WTC11 (cell line): ENCODE measurements around the gene PIK3C2B.

Experiments
- ATF1 ChIP-seq: sonication (generic); formaldehyde crosslinking; IDR thresholded peaks from 2 replicates; pipeline ENCODE4 v1.8.1; 2023; ENCODE audit warnings: mild to moderate bottlenecking, moderate library complexity, missing genetic modification reagents
- ETV6 ChIP-seq: sonication (generic); formaldehyde crosslinking; IDR thresholded peaks from 2 replicates; pipeline ENCODE4 v1.8.1; 2022; ENCODE audit warnings: mild to moderate bottlenecking, missing genetic modification reagents
- NR2C2 ChIP-seq: sonication (generic); formaldehyde crosslinking; IDR thresholded peaks from 2 replicates; pipeline ENCODE4 v1.8.0; 2022; ENCODE audit warnings: mild to moderate bottlenecking, missing genetic modification reagents
- NR3C1 ChIP-seq: sonication (generic); formaldehyde crosslinking; conservative IDR thresholded peaks from 2 replicates; pipeline ENCODE4 v1.8.1; 2023; ENCODE audit warnings: low read depth, mild to moderate bottlenecking, missing genetic modification reagents
- TCF7 ChIP-seq: sonication (generic); formaldehyde crosslinking; IDR thresholded peaks from 2 replicates; pipeline ENCODE4 v1.8.0; 2022; ENCODE audit warnings: mild to moderate bottlenecking, low read depth, missing genetic modification reagents, moderate library complexity
- ZNF317 ChIP-seq: sonication (generic); formaldehyde crosslinking; IDR thresholded peaks from 2 replicates; pipeline ENCODE4 v1.8.1; 2023; ENCODE audit warnings: low read depth, mild to moderate bottlenecking, moderate library complexity, missing genetic modification reagents, borderline replicate concordance
- ZNF423 ChIP-seq: fragments of 250-450 bp; sonication (Bioruptor Pico); IDR thresholded peaks from 2 replicates; pipeline ENCODE4 v2.1.2; 2022; ENCODE audit warnings: mild to moderate bottlenecking, moderate library complexity
- TF ChIP-seq, protein P1 (sequence below): sonication (generic); formaldehyde crosslinking; conservative IDR thresholded peaks from 2 replicates; pipeline ENCODE4 v1.8.1; 2023; ENCODE audit warnings: mild to moderate bottlenecking, low read depth, missing genetic modification reagents, moderate library complexity
- TF ChIP-seq, protein P2 (sequence below): sonication (generic); formaldehyde crosslinking; IDR thresholded peaks from 2 replicates; pipeline ENCODE4 v1.8.1; 2023; ENCODE audit warnings: mild to moderate bottlenecking, missing genetic modification reagents, moderate library complexity
- TF ChIP-seq, protein P3 (sequence below): fragments of 200-600 bp; IDR thresholded peaks from 2 replicates; pipeline ENCODE4 v1.8.0; 2022; ENCODE audit warnings: antibody characterized with exemption
- TF ChIP-seq, protein P4 (sequence below): sonication (generic); formaldehyde crosslinking; conservative IDR thresholded peaks from 2 replicates; pipeline ENCODE4 v1.8.1; 2022; ENCODE audit warnings: mild to moderate bottlenecking, missing genetic modification reagents
- TF ChIP-seq, protein P5 (sequence below): fragments of 250-450 bp; sonication (Bioruptor Pico); IDR thresholded peaks from 2 replicates; pipeline ENCODE4 v2.1.2; 2022; ENCODE audit warnings: mild to moderate bottlenecking, moderate library complexity

DNA sequence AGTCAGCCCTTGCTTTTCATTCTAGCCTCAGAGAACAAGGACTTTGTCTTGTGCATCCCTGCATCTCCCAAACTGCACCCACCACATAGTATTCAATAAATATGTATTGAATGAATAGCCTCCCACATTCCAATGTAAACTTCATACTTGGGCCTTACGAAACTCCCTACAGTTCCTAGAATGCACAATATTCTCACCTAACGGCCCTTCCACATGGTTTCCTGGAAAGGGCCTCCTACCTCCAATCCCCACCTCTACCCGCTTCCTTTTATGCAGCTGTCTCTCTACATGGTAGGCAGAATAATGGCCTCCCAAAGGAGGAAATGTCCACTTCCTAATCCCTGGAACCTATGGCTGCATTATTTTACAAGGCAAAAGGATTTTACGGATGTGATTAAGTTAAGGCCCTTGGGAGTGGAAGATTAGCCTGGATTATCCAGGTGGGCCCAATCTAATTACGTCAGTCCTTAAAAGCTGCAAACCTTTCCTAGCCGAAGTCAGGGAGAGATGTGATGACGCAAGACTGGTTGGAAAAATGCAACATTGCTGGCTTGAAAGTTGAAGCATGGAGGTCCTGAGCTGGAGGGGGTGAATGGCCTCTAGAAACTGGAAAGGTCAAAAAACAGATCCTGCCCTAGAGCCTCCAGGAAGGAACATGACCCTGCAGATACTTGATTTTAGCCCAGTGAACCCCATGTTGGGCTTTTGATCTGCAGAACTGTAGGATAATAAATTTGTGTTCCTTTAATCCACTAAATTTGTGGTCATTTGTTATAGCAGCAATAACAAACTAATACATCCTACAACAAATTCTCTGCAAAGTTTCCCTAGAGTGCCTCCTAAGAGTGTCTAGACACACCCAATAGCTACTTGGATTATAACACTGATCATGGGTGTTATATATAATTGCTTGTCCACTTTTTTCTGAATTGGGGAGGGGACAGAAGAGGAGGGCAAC lies 5.2 kb upstream of the PIK3C2B start:
- TF ChIP-seq ZNF317 (CRISPR knock-in tag): no peak
- TF ChIP-seq ATF1 (CRISPR knock-in tag): no peak
- TF ChIP-seq, protein P1, sequence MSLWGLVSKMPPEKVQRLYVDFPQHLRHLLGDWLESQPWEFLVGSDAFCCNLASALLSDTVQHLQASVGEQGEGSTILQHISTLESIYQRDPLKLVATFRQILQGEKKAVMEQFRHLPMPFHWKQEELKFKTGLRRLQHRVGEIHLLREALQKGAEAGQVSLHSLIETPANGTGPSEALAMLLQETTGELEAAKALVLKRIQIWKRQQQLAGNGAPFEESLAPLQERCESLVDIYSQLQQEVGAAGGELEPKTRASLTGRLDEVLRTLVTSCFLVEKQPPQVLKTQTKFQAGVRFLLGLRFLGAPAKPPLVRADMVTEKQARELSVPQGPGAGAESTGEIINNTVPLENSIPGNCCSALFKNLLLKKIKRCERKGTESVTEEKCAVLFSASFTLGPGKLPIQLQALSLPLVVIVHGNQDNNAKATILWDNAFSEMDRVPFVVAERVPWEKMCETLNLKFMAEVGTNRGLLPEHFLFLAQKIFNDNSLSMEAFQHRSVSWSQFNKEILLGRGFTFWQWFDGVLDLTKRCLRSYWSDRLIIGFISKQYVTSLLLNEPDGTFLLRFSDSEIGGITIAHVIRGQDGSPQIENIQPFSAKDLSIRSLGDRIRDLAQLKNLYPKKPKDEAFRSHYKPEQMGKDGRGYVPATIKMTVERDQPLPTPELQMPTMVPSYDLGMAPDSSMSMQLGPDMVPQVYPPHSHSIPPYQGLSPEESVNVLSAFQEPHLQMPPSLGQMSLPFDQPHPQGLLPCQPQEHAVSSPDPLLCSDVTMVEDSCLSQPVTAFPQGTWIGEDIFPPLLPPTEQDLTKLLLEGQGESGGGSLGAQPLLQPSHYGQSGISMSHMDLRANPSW (CRISPR knock-in tag): no peak
- TF ChIP-seq, protein P2, sequence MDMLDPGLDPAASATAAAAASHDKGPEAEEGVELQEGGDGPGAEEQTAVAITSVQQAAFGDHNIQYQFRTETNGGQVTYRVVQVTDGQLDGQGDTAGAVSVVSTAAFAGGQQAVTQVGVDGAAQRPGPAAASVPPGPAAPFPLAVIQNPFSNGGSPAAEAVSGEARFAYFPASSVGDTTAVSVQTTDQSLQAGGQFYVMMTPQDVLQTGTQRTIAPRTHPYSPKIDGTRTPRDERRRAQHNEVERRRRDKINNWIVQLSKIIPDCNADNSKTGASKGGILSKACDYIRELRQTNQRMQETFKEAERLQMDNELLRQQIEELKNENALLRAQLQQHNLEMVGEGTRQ (CRISPR knock-in tag): no peak
- TF ChIP-seq ZNF423 (CRISPR knock-in tag): no peak
- no peak for TF ChIP-seq NR3C1 (CRISPR knock-in tag)
- TF ChIP-seq, protein P3, sequence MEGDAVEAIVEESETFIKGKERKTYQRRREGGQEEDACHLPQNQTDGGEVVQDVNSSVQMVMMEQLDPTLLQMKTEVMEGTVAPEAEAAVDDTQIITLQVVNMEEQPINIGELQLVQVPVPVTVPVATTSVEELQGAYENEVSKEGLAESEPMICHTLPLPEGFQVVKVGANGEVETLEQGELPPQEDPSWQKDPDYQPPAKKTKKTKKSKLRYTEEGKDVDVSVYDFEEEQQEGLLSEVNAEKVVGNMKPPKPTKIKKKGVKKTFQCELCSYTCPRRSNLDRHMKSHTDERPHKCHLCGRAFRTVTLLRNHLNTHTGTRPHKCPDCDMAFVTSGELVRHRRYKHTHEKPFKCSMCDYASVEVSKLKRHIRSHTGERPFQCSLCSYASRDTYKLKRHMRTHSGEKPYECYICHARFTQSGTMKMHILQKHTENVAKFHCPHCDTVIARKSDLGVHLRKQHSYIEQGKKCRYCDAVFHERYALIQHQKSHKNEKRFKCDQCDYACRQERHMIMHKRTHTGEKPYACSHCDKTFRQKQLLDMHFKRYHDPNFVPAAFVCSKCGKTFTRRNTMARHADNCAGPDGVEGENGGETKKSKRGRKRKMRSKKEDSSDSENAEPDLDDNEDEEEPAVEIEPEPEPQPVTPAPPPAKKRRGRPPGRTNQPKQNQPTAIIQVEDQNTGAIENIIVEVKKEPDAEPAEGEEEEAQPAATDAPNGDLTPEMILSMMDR: no peak
- no peak for TF ChIP-seq TCF7 (CRISPR knock-in tag)
- no peak for TF ChIP-seq ETV6 (CRISPR knock-in tag)
- TF ChIP-seq, protein P4, sequence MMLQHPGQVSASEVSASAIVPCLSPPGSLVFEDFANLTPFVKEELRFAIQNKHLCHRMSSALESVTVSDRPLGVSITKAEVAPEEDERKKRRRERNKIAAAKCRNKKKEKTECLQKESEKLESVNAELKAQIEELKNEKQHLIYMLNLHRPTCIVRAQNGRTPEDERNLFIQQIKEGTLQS (CRISPR knock-in tag): no peak
- TF ChIP-seq, protein P5, sequence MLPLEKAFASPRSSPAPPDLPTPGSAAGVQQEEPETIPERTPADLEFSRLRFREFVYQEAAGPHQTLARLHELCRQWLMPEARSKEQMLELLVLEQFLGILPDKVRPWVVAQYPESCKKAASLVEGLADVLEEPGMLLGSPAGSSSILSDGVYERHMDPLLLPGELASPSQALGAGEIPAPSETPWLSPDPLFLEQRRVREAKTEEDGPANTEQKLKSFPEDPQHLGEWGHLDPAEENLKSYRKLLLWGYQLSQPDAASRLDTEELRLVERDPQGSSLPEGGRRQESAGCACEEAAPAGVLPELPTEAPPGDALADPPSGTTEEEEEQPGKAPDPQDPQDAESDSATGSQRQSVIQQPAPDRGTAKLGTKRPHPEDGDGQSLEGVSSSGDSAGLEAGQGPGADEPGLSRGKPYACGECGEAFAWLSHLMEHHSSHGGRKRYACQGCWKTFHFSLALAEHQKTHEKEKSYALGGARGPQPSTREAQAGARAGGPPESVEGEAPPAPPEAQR (CRISPR knock-in tag): no peak
- TF ChIP-seq NR2C2 (CRISPR knock-in tag): no peak
